ENCODE data around the gene R3HDM4. TPM values are rescaled to one million over a fixed set of nuclear protein-coding genes. Genes with fewer than 3 reads are reported as not detected.
"Not testable (repeated sequence)": the region's sequence is repeated elsewhere in the genome, so short reads cannot be mapped to it uniquely, and the experiment has no call there.

The R3HDM4 gene
- total and polyA plus RNA-seq, 10 of the 15 experiments (the other 5 are each of a cell fraction or from before 2014, with no cell fraction given) = 1.3 to 65.8 (median 27.7) TPM

DNA sequence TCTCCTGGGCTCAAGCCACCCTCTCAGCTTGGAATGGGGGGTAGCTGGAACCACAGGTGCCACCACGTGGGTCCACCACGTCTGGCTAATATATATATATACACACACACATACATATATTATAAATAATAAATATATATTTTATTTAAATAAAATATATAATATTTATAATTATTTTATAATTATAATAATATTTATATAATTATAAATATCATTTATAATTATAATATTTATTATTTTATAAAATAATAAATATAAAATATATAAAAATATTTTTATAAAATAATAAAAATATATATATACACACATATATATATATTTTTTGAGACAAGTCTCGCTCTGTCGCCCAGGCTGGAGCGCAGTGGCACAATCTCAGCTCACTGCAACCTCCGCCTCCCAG lies 58.5 kb downstream of the R3HDM4 start:
- H3K79me2 ChIP-seq (ENCODE audit: control insufficient read depth, insufficient read depth, low read length) = no peaks in the 10 kb centered on the region
- intact Hi-C loops (cut with micrococcal nuclease; ENCODE audit: unreplicated experiment) = no loop called here
- no peak for ATAC-seq
- in situ Hi-C loops (cut with MboI) = no loop called here
- ChIA-PET CTCF (interaction anchor here (2.2 kb wide), 1 partner anchor 9 kb away, joined by 8 read pairs; no protein-coding TSS in a partner anchor), POLR2A (no interaction called here), RAD21 (ENCODE audit: unreplicated experiment) (interaction anchor here (0.7 kb wide), 1 partner anchor 74 kb away, joined by 3 read pairs; no protein-coding TSS in a partner anchor), SMC1A (ENCODE audit: uncharacterized antibody, unreplicated experiment) (interaction anchor here (0.6 to 0.9 kb wide), 2 partner anchors 11 to 130 kb away, joined by 3 read pairs; partner anchors contain the start of gene WDR18)
- H3K27me3 ChIP-seq (replicated peaks in 1 of 2; ENCODE audit: control insufficient read depth in 2 of 2, insufficient read depth in 2 of 2, low read length in 1 of 2) = no peaks in the 10 kb centered on the region
- WGBS (ENCODE audit: insufficient coverage, insufficient replicate concordance, low lambda C conversion rate, missing lambda C conversion rate) = 41% methylated on average over 6 of the region's 6 CpGs
- no peak overlapping the region for H3K4me2 ChIP-seq (ENCODE audit: control insufficient read depth, insufficient read depth)
- FAIRE-seq = no peak
- DNase-seq (ENCODE audit: low read depth, low spot score) = no peak
- H3K27ac ChIP-seq (ENCODE audit: control insufficient read depth, insufficient read depth) = no peak overlapping the region
- no peaks in the 10 kb centered on the region for H3K9me3 ChIP-seq (replicated peaks; ENCODE audit: control insufficient read depth, insufficient read depth, low read length)
- H4K20me1 ChIP-seq (ENCODE audit: control insufficient read depth, insufficient read depth) = no peaks in the 10 kb centered on the region
- no peaks in the 10 kb centered on the region for H3K36me3 ChIP-seq (ENCODE audit: control insufficient read depth in 2 of 2, insufficient read depth in 2 of 2, low read length in 1 of 2)
- no TSS peak for BruUV-seq (replicated peaks)
- TF ChIP-seq MTA2 (IDR thresholded peaks at IDR 0.05; ENCODE audit: low read depth) = no peak
- no peak for TF ChIP-seq CEBPB (IDR thresholded peaks at IDR 0.05; ENCODE audit: borderline replicate concordance in 1 of 2, low read depth in 2 of 2, low read length in 2 of 2)
- TF ChIP-seq MEF2B (IDR thresholded peaks at IDR 0.05; ENCODE audit: partially characterized antibody, poor library complexity, severe bottlenecking) = no peak
- TF ChIP-seq CREM (IDR thresholded peaks at IDR 0.05; ENCODE audit: low read depth) = no peak
- no peak for TF ChIP-seq ETV6 (conservative IDR thresholded peaks at IDR 0.05 in 1 of 2, IDR thresholded peaks at IDR 0.05 in 1 of 2; ENCODE audit: borderline replicate concordance in 1 of 2, low read depth in 1 of 2)
- TF ChIP-seq RFX5 (IDR thresholded peaks at IDR 0.05; ENCODE audit: low read depth, low read length) = no peak
- no peak for TF ChIP-seq FOS (IDR thresholded peaks at IDR 0.05; ENCODE audit: borderline replicate concordance, extremely low read depth, insufficient read length)
- TF ChIP-seq ZBTB11 (CRISPR knock-in tag; IDR thresholded peaks at IDR 0.05) = no peak
- TF ChIP-seq, protein P1, sequence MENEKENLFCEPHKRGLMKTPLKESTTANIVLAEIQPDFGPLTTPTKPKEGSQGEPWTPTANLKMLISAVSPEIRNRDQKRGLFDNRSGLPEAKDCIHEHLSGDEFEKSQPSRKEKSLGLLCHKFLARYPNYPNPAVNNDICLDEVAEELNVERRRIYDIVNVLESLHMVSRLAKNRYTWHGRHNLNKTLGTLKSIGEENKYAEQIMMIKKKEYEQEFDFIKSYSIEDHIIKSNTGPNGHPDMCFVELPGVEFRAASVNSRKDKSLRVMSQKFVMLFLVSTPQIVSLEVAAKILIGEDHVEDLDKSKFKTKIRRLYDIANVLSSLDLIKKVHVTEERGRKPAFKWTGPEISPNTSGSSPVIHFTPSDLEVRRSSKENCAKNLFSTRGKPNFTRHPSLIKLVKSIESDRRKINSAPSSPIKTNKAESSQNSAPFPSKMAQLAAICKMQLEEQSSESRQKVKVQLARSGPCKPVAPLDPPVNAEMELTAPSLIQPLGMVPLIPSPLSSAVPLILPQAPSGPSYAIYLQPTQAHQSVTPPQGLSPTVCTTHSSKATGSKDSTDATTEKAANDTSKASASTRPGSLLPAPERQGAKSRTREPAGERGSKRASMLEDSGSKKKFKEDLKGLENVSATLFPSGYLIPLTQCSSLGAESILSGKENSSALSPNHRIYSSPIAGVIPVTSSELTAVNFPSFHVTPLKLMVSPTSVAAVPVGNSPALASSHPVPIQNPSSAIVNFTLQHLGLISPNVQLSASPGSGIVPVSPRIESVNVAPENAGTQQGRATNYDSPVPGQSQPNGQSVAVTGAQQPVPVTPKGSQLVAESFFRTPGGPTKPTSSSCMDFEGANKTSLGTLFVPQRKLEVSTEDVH (IDR thresholded peaks at IDR 0.05; ENCODE audit: low read depth, partially characterized antibody) = no peak
- H3K9ac ChIP-seq (ENCODE audit: control insufficient read depth, insufficient read depth, low read length) = no peak overlapping the region
- no peaks in the 10 kb centered on the region for H3K4me1 ChIP-seq (ENCODE audit: control insufficient read depth, insufficient read depth, low read length)
- H3K4me3 ChIP-seq = no peak overlapping the region
- H2AFZ ChIP-seq (ENCODE audit: control insufficient read depth, low read depth, low read length) = no peak overlapping the region

GRCh38 chr19:853614-854220 lies 59.3 kb downstream of the R3HDM4 start:
- H3K27ac ChIP-seq (ENCODE audit: control insufficient read depth, insufficient read depth); BruUV-seq (replicated peaks); ATAC-seq; H3K4me1 ChIP-seq (ENCODE audit: control insufficient read depth, insufficient read depth, low read length); H3K9me3 ChIP-seq (replicated peaks; ENCODE audit: control insufficient read depth, insufficient read depth, low read length); H3K27me3 ChIP-seq (replicated peaks in 1 of 2; ENCODE audit: control insufficient read depth in 2 of 2, insufficient read depth in 2 of 2, low read length in 1 of 2); in situ Hi-C loops (cut with MboI); H3K9ac ChIP-seq (ENCODE audit: control insufficient read depth, insufficient read depth, low read length); H4K20me1 ChIP-seq (ENCODE audit: control insufficient read depth, insufficient read depth); H3K4me2 ChIP-seq (ENCODE audit: control insufficient read depth, insufficient read depth); POLR2A ChIA-PET; DNase-seq (ENCODE audit: low read depth, low spot score); intact Hi-C loops (cut with micrococcal nuclease; ENCODE audit: unreplicated experiment); FAIRE-seq; H3K36me3 ChIP-seq (ENCODE audit: control insufficient read depth in 2 of 2, insufficient read depth in 2 of 2, low read length in 1 of 2); SMC1A ChIA-PET (ENCODE audit: uncharacterized antibody, unreplicated experiment); H3K79me2 ChIP-seq (ENCODE audit: control insufficient read depth, insufficient read depth, low read length); H2AFZ ChIP-seq (ENCODE audit: control insufficient read depth, low read depth, low read length); H3K4me3 ChIP-seq: not testable (repeated sequence)
- ChIA-PET CTCF (interaction anchor here (2.2 kb wide), 1 partner anchor 10 kb away, joined by 8 read pairs; no protein-coding TSS in a partner anchor), RAD21 (ENCODE audit: unreplicated experiment) (interaction anchor here (0.7 kb wide), 1 partner anchor 75 kb away, joined by 3 read pairs; no protein-coding TSS in a partner anchor)
- WGBS (ENCODE audit: insufficient coverage, insufficient replicate concordance, low lambda C conversion rate, missing lambda C conversion rate) = 60% methylated on average over 11 of the region's 17 CpGs

Data from GM12878 (cell line).